LNCaP clone FGC (cell line): ENCODE results near the gene C17orf113.

Source experiments
- DNase-seq: peaks from one replicate; pipeline ENCODE4 v3.0.0-alpha.2; 2011; ENCODE audit warnings: low read depth
- H3K4me3 ChIP-seq: 2 replicates; pipeline ENCODE4 v1.5.1; 2011; ENCODE audit warnings: mild to moderate bottlenecking, low read depth, low read length, control low read depth
- CTCF ChIP-seq: IDR thresholded peaks from 2 replicates; pipeline ENCODE4 v1.5.1; 2012; ENCODE audit warnings: mild to moderate bottlenecking; ENCODE audit not compliant: control insufficient read depth, insufficient read depth; ENCODE audit errors: extremely low read depth

The C17orf113 gene

DNA sequence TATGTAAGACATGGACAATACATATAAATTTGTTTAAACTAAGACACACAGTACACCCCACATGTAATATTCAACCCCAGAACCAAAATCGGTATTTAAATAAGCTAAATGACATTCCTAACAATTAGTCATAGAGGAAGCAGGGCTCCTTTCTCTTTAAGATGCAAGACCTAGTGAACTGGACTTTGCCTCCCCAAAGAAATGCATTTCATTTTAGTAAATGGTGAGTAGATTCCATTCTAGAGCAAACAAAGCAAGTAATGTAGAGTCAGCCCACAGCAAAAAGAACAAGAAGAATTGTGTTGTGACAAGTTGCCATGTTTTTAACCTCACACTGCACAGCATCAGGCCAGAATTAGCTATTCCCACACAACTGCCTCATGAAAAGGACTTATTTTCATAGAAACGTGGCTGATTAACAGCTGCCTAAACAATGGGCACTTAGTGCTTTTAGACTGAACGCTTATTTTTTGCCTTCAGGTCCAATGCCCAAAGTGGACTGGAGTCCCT lies 47.6 kb downstream of the C17orf113 start:
- no peak overlapping the region for H3K4me3 ChIP-seq
- DNase-seq: no peak
- TF ChIP-seq CTCF: no peak

GRCh38 chr17:42002175-42002791 lies 48.1 kb downstream of the C17orf113 start:
- TF ChIP-seq CTCF: no peak
- DNase-seq: no peak
- no peak overlapping the region for H3K4me3 ChIP-seq

GRCh38 chr17:42001729-42002128 lies 48.7 kb downstream of the C17orf113 start:
- TF ChIP-seq CTCF: no peak
- no peak overlapping the region for H3K4me3 ChIP-seq

DNA sequence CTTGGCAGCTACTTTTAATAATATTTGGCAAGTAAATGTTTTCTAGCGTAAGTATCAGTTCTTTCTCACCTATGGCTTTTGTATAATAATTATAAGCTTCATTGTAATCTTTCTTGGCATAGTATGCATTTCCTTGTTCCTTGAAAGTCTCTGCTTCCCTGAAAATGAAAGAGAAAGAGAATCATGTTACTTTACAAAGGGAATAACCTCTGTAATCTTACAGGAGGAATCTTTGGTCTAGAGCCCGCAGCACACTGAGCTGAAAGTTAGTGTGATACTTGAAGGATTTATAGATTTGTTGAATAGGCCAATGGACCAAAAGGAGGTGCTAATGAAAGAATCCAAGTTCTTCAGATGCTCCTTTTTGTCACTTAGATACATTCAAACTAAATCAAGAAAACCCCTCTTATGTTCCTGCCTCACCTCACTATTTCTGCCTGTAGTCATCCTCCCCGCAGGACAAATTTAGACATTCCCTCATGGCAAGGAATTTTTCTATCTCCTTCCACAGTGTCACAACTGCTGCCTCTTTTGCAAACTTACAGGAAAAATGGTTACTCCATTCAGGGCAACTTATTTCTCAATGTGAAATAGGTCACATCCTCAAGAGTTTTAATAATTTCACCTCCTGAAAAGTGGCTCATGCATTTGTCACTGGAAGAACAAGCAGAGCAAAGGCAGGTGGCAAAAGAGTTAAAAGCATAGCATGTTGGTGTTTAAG lies 49.8 kb downstream of the C17orf113 start:
- DNase-seq: no peak
- no peak for TF ChIP-seq CTCF
- no peak overlapping the region for H3K4me3 ChIP-seq

More at GRCh38 chr17:42001729-42002128, 48.7 kb downstream of the C17orf113 start:
- DNase-seq: no peak

DNA sequence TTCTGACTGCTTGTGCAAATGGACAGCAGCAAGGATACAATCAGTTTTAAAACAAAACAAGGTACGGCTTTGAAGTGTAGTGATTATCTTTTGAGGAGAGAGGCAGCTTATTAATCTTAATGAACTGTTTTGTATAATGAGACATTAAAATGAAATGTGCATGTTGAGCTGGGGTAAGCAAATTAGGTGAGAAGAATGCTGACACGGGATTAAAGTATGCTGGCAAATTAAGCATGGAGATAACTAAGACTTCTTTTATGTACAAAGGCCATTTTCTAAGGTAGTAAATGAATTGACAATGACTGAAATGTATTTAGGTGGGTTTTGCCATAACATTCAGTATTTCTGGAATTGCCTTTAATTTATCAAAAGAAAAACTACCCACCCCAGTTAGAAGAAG lies 51.9 kb downstream of the C17orf113 start:
- H3K4me3 ChIP-seq: no peak overlapping the region
- TF ChIP-seq CTCF: no peak
- DNase-seq: no peak

DNA sequence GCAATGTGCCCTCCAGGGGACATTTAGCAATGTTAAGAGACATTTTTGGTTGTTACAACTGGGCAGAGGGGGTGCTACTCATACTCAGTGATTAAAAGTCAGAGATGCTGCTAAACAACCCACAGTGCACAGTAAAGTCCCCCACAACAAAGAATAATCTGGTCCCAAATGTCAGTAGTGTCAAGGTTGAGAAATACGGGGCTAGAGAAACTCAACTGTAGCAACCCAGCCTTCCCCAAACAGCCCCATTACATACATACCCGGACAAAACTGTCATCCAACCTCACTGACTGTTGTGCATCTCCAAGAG lies 53.6 kb downstream of the C17orf113 start:
- no peak for DNase-seq
- no peak overlapping the region for H3K4me3 ChIP-seq
- TF ChIP-seq CTCF: no peak
